ENCODE data around the gene DRC1. TPM values are rescaled to one million over a fixed set of nuclear protein-coding genes. Genes with fewer than 3 reads are reported as not detected.

DRC1 gene
- total RNA-seq, 2 experiments from 2014 or later, result not detected

GRCh38 chr2:26506279-26506678, 104.6 kb downstream of the DRC1 start:
- Histone ChIP-seq H3K27ac (ENCODE audit: low read depth, low read length, poor library complexity, severe bottlenecking) (no peak overlapping the region), H3K4me1 (ENCODE audit: insufficient read depth, low read length, poor library complexity, severe bottlenecking) (no peaks in the 10 kb centered on the region), H3K9me3 (ENCODE audit: low read length) (no peaks in the 10 kb centered on the region), H2AFZ (ENCODE audit: low read length) (no peak overlapping the region), H3K9me2 (ENCODE audit: insufficient read depth, low read length) (no peaks in the 10 kb centered on the region), H3K4me2 (ENCODE audit: low read length) (no peak overlapping the region), H3K79me2 (ENCODE audit: insufficient read depth, low read depth, low read length) (no peaks in the 10 kb centered on the region), H4K20me1 (ENCODE audit: insufficient read depth, low read length) (no peaks in the 10 kb centered on the region), H3K36me3 (ENCODE audit: insufficient read depth, low read length) (no peaks in the 10 kb centered on the region), H3K4me3 (ENCODE audit: low read depth, low read length, poor library complexity, severe bottlenecking) (no peak overlapping the region)
- POLR2A ChIA-PET, result no interaction called here
- intact Hi-C loops (cut with micrococcal nuclease; ENCODE audit: unreplicated experiment), result no loop called here
- TF ChIP-seq EZH2phosphoT487 (IDR thresholded peaks at IDR 0.05; ENCODE audit: borderline replicate concordance, low read depth, low read length), result no peak
- TF ChIP-seq, protein P1, sequence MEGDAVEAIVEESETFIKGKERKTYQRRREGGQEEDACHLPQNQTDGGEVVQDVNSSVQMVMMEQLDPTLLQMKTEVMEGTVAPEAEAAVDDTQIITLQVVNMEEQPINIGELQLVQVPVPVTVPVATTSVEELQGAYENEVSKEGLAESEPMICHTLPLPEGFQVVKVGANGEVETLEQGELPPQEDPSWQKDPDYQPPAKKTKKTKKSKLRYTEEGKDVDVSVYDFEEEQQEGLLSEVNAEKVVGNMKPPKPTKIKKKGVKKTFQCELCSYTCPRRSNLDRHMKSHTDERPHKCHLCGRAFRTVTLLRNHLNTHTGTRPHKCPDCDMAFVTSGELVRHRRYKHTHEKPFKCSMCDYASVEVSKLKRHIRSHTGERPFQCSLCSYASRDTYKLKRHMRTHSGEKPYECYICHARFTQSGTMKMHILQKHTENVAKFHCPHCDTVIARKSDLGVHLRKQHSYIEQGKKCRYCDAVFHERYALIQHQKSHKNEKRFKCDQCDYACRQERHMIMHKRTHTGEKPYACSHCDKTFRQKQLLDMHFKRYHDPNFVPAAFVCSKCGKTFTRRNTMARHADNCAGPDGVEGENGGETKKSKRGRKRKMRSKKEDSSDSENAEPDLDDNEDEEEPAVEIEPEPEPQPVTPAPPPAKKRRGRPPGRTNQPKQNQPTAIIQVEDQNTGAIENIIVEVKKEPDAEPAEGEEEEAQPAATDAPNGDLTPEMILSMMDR (conservative IDR thresholded peaks at IDR 0.05; ENCODE audit: low read length), result no peak
- CTCF ChIA-PET (ENCODE audit: unreplicated experiment), result no interaction called here
- BruUV-seq (replicated peaks), result no TSS peak
- no peak for DNase-seq (ENCODE audit: low spot score)

Other genes with a start within 250 kb of the DRC1 start
- gene GAREM2, start 228.8 kb upstream of the DRC1 start, total RNA-seq (2014; rRNA removed; shearing (Covaris generic)), result not detected in 2 replicates
- 0.11 TPM in 1 of 2 replicates, not detected in the other for gene GAREM2, start 228.8 kb upstream of the DRC1 start, total RNA-seq (2022)
- gene HADHA, start 157.3 kb upstream of the DRC1 start, total RNA-seq (2014; rRNA removed; shearing (Covaris generic)), result 126 and 131 TPM in 2 replicates
- gene HADHA, start 157.3 kb upstream of the DRC1 start, total RNA-seq (2022), result 150 and 157 TPM in 2 replicates
- 35.5 and 46.7 TPM in 2 replicates for gene HADHB, start 157.0 kb upstream of the DRC1 start, total RNA-seq (2014; rRNA removed; shearing (Covaris generic))
- gene HADHB, start 157.0 kb upstream of the DRC1 start, total RNA-seq (2022), result 55.7 and 58.1 TPM in 2 replicates
- gene SELENOI, start 55.8 kb upstream of the DRC1 start, total RNA-seq (2014; rRNA removed; shearing (Covaris generic)), result 29.0 TPM in 2 replicates
- gene SELENOI, start 55.8 kb upstream of the DRC1 start, total RNA-seq (2022), result 44.8 and 53.1 TPM in 2 replicates
- gene ADGRF3, start 55.1 kb upstream of the DRC1 start, total RNA-seq (2014; rRNA removed; shearing (Covaris generic)), result 0.90 and 3.8 TPM in 2 replicates
- gene ADGRF3, start 55.1 kb upstream of the DRC1 start, total RNA-seq (2022), result 3.9 and 4.7 TPM in 2 replicates
- not detected in 2 replicates for gene OTOF, start 76.2 kb downstream of the DRC1 start, total RNA-seq (2014; rRNA removed; shearing (Covaris generic))
- gene OTOF, start 76.2 kb downstream of the DRC1 start, total RNA-seq (2022), result not detected in 2 replicates
- not detected in 2 replicates for gene CIB4, start 239.4 kb downstream of the DRC1 start, total RNA-seq (2014; rRNA removed; shearing (Covaris generic))
- gene CIB4, start 239.4 kb downstream of the DRC1 start, total RNA-seq (2022), result not detected in 2 replicates